ENCODE measurements around the gene APLN.

DNA sequence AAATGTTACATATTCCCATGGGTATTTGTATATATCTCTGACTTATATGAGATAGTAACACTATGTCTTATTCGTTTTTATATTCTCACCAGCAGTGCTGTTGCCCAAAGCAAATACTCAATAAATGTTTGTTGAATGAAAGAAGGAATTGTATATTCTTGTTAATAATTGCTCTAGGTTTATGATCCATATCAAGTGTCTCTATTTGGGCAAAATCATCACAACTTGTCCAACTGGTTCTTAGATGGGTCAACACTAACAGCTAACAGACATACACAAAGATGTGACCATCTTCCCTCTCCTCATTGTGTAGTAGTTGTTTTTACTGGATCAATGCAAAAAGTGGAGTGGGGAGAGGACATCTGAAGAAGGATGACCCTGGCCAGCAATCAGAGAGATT is 6.6 kb upstream of the APLN start:
- TF ChIP-seq GATA2 (IDR thresholded peaks at IDR 0.05; ENCODE audit: low read depth, low read length), result no peak
- TF ChIP-seq GATA3 (IDR thresholded peaks at IDR 0.05; ENCODE audit: low read depth, low read length), result no peak

All from SH-SY5Y (cell line).